ENCODE measurements around the gene TSHZ2.

DNA sequence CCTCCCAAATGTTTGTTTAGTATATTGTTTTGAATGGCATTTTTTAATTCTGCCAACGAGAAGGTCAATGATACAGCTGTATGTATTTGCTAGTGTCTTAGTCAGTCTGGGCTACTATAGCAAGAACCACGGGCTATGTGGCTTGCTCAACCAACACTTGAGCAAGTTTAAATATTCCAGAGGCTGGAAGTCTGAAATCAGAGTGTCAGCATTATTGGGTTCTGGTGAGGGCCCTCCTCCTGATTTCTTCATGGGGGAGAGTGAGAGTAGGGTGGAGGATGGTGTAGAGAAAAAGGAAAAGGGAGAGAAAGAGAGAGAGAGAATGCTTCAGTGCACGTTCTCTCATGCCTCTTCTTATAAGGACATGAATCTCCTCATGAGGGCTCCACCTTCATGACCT is 144.6 kb downstream of the TSHZ2 start:
- TF ChIP-seq, protein P1, sequence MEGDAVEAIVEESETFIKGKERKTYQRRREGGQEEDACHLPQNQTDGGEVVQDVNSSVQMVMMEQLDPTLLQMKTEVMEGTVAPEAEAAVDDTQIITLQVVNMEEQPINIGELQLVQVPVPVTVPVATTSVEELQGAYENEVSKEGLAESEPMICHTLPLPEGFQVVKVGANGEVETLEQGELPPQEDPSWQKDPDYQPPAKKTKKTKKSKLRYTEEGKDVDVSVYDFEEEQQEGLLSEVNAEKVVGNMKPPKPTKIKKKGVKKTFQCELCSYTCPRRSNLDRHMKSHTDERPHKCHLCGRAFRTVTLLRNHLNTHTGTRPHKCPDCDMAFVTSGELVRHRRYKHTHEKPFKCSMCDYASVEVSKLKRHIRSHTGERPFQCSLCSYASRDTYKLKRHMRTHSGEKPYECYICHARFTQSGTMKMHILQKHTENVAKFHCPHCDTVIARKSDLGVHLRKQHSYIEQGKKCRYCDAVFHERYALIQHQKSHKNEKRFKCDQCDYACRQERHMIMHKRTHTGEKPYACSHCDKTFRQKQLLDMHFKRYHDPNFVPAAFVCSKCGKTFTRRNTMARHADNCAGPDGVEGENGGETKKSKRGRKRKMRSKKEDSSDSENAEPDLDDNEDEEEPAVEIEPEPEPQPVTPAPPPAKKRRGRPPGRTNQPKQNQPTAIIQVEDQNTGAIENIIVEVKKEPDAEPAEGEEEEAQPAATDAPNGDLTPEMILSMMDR (IDR thresholded peaks at IDR 0.05): no peak
- no peak for TF ChIP-seq POLR2A (IDR thresholded peaks at IDR 0.05)

Data from heart left ventricle (tissue), 13 donors.